Tibial nerve (tissue), 3 donors: Measurements from ENCODE around the gene PGAP6.

Source experiments
- POLR2A ChIP-seq, 2 donors: fragments of 450-650 bp; IDR thresholded peaks; one replicate each; pipeline ENCODE4 v1.6.1; 2017; ENCODE audit warnings: antibody characterized with exemption in 2 of 2, mild to moderate bottlenecking in 2 of 2, moderate library complexity in 2 of 2
- TF ChIP-seq, protein P1 (sequence below), 5 experiments: fragments of 200-600 bp in 3 of 5; fragments of 450-650 bp in 2 of 5; sonication (generic) in 3 of 5; IDR thresholded peaks; one replicate each; pipeline ENCODE4 v1.5.1; 2016 to 2019; ENCODE audit warnings: antibody characterized with exemption in 5 of 5, mild to moderate bottlenecking in 3 of 5, moderate library complexity in 2 of 5

DNA sequence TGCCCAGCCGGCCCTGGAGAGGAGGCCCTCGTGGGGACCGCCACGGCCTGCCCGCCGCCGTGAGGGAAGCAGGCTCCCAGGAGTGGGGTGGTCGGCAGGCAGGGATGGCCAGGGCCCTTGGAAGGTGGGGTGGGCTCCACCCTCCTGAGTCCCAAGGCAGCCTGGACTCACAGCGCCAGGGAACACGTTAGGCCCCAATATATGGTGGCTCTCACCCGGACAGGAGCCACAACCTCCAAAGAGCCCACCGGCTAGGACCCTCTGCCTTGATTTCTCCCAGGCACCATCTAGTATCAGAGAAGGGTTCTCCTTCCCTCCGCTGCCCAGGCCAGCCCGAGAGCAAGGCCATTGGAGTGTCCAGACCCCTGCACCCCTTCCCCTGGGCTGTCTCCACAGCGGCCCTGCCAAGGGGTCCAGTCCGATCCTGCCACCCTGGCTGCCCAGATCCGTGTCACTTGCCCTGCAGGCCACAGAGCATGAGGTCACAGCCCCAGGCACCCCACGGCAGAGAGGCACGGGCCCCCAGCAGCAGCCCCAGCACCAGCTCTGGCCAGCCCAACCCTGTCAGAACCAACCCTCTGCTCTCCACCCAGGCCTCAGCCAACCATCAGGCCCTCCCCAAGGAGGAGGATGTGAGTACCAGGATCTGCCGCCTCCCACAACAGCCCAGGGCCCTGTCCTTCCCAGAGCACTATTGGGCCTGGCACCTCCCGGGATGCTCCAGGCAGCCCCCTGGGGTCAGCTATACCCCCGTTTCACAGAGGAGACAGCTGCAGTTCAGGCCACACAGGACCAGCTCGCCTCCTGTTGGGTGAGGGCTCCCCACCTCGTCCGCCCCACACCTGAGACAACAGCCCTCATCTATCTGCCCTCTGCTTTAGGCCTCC is 28.1 kb downstream of the PGAP6 start:
- TF ChIP-seq, protein P1, sequence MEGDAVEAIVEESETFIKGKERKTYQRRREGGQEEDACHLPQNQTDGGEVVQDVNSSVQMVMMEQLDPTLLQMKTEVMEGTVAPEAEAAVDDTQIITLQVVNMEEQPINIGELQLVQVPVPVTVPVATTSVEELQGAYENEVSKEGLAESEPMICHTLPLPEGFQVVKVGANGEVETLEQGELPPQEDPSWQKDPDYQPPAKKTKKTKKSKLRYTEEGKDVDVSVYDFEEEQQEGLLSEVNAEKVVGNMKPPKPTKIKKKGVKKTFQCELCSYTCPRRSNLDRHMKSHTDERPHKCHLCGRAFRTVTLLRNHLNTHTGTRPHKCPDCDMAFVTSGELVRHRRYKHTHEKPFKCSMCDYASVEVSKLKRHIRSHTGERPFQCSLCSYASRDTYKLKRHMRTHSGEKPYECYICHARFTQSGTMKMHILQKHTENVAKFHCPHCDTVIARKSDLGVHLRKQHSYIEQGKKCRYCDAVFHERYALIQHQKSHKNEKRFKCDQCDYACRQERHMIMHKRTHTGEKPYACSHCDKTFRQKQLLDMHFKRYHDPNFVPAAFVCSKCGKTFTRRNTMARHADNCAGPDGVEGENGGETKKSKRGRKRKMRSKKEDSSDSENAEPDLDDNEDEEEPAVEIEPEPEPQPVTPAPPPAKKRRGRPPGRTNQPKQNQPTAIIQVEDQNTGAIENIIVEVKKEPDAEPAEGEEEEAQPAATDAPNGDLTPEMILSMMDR (IDR thresholded peaks at IDR 0.05): no peak
- TF ChIP-seq POLR2A (IDR thresholded peaks at IDR 0.05): no peak
